ENCODE results near the gene ARV1.

GRCh38 chr1:231027136-231027925 is 48.4 kb downstream of the ARV1 start:
- TF ChIP-seq, protein P1, sequence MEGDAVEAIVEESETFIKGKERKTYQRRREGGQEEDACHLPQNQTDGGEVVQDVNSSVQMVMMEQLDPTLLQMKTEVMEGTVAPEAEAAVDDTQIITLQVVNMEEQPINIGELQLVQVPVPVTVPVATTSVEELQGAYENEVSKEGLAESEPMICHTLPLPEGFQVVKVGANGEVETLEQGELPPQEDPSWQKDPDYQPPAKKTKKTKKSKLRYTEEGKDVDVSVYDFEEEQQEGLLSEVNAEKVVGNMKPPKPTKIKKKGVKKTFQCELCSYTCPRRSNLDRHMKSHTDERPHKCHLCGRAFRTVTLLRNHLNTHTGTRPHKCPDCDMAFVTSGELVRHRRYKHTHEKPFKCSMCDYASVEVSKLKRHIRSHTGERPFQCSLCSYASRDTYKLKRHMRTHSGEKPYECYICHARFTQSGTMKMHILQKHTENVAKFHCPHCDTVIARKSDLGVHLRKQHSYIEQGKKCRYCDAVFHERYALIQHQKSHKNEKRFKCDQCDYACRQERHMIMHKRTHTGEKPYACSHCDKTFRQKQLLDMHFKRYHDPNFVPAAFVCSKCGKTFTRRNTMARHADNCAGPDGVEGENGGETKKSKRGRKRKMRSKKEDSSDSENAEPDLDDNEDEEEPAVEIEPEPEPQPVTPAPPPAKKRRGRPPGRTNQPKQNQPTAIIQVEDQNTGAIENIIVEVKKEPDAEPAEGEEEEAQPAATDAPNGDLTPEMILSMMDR (IDR thresholded peaks at IDR 0.05), result no peak
- no peak for TF ChIP-seq POLR2AphosphoS5 (IDR thresholded peaks at IDR 0.05)
- no peak for TF ChIP-seq EP300 (IDR thresholded peaks at IDR 0.05)
